GM12878 (cell line): ENCODE data around the gene PRR5L. TPM values are rescaled to one million over a fixed set of nuclear protein-coding genes. Genes with fewer than 3 reads are reported as not detected.

Experiments
- ATAC-seq: fragments of 200-7000 bp; cut with Tn5 transposase; 3 replicates; pipeline ENCODE4 v1.9.1; 2020; ENCODE audit warnings: mild to moderate bottlenecking, moderate library complexity
- BruUV-seq: library from RNA; stranded (reverse); fragments of 400-500 nt; replicated peaks from 2 replicates; lab custom pipeline; 2021; lab: Mats Ljungman, UMichigan
- CTCF ChIA-PET: fragments of 300-600 bp; sonication (Branson Sonifier 250); formaldehyde crosslinking; extraction: SDS; loops from one replicate; lab custom pipeline; 2021; ENCODE audit warnings: inconsistent platforms; lab: Yijun Ruan, JAX
- POLR2A ChIA-PET: fragments of 350-600 bp; formaldehyde crosslinking; extraction: SDS; loops from one replicate; lab custom pipeline; 2021; ENCODE audit warnings: inconsistent platforms; lab: Charles Lee
- RAD21 ChIA-PET: fragments of 300-600 bp; sonication (Branson Sonifier 250); formaldehyde crosslinking; loops from one replicate; lab custom pipeline; 2023; ENCODE audit warnings: antibody characterized with exemption; ENCODE audit not compliant: unreplicated experiment; lab: Charles Lee
- SMC1A ChIA-PET: fragments of 300-600 bp; sonication (Branson Sonifier 250); formaldehyde crosslinking; loops from one replicate; lab custom pipeline; 2023; ENCODE audit not compliant: unreplicated experiment, uncharacterized antibody; lab: Charles Lee
- DNase-seq: peaks from one replicate; pipeline ENCODE4 v3.0.0-alpha.2; 2011; ENCODE audit warnings: low read depth, low spot score
- FAIRE-seq: peaks from 3 replicates; lab custom pipeline; 2011; peaks lifted over from hg19 to GRCh38; lab: Jason Lieb, UNC
- H2AFZ ChIP-seq: 2 replicates; pipeline ENCODE4 v1.6.0; 2011; ENCODE audit warnings: low read depth, low read length, control low read depth; ENCODE audit not compliant: control insufficient read depth
- H3K27ac ChIP-seq: 2 replicates; pipeline ENCODE4 v1.5.1; 2011; ENCODE audit warnings: control low read depth; ENCODE audit not compliant: control insufficient read depth, insufficient read depth
- H3K27me3 ChIP-seq, 2 experiments: replicated peaks in 1 of 2; 2 replicates each; pipeline versions ENCODE4 v1.6.0 to v1.6.1; 2011; ENCODE audit warnings: low read length in 1 of 2; ENCODE audit not compliant: control insufficient read depth in 2 of 2, insufficient read depth in 2 of 2
- H3K36me3 ChIP-seq, 2 experiments: 2 replicates each; pipeline ENCODE4 v1.5.1; 2011; ENCODE audit warnings: low read length in 1 of 2; ENCODE audit not compliant: control insufficient read depth in 2 of 2, insufficient read depth in 2 of 2
- H3K4me1 ChIP-seq: 2 replicates; pipeline ENCODE4 v1.6.1; 2011; ENCODE audit warnings: mild to moderate bottlenecking, low read length, moderate library complexity, mixed read lengths; ENCODE audit not compliant: control insufficient read depth, insufficient read depth
- H3K4me2 ChIP-seq: 2 replicates; pipeline ENCODE4 v1.6.0; 2011; ENCODE audit warnings: control low read depth; ENCODE audit not compliant: control insufficient read depth, insufficient read depth
- H3K4me3 ChIP-seq: fragments of 200-600 bp; sonication (generic); 2 replicates; pipeline ENCODE4 v1.5.1; 2016
- H3K79me2 ChIP-seq: 2 replicates; pipeline ENCODE4 v1.6.0; 2011; ENCODE audit warnings: low read length; ENCODE audit not compliant: control insufficient read depth, insufficient read depth
- H3K9ac ChIP-seq: 2 replicates; pipeline ENCODE4 v1.8.0; 2011; ENCODE audit warnings: low read length, control low read depth, mixed read lengths; ENCODE audit not compliant: control insufficient read depth, insufficient read depth
- H3K9me3 ChIP-seq: replicated peaks from 3 replicates; pipeline ENCODE4 v1.5.1; 2011; ENCODE audit warnings: mild to moderate bottlenecking, low read length; ENCODE audit not compliant: control insufficient read depth, insufficient read depth
- H4K20me1 ChIP-seq: 2 replicates; pipeline ENCODE4 v1.6.0; 2011; ENCODE audit not compliant: control insufficient read depth, insufficient read depth
- ATF3 ChIP-seq: IDR thresholded peaks from 2 replicates; pipeline ENCODE4 v1.6.1; 2011; ENCODE audit warnings: low read depth, mild to moderate bottlenecking, low read length, moderate library complexity, borderline replicate concordance; ENCODE audit errors: extremely low read depth
- CHD1 ChIP-seq: IDR thresholded peaks from 2 replicates; pipeline ENCODE4 v1.6.1; 2012; ENCODE audit warnings: low read depth, low read length, improper control_type of control experiment
- GATAD2B ChIP-seq: fragments of 450-650 bp; conservative IDR thresholded peaks from 2 replicates; pipeline ENCODE4 v1.6.1; 2017; ENCODE audit warnings: low read depth, mild to moderate bottlenecking, moderate library complexity
- HCFC1 ChIP-seq: fragments of 150-350 bp; IDR thresholded peaks from 2 replicates; pipeline ENCODE4 v1.6.1; 2014; ENCODE audit warnings: low read length
- IKZF1 ChIP-seq: fragments of 450-650 bp; conservative IDR thresholded peaks from 2 replicates; pipeline ENCODE4 v1.6.1; 2017; ENCODE audit warnings: antibody characterized with exemption, mild to moderate bottlenecking
- IRF4 ChIP-seq: IDR thresholded peaks from 2 replicates; pipeline ENCODE4 v1.6.1; 2011; ENCODE audit warnings: low read depth, low read length
- JUND ChIP-seq: IDR thresholded peaks from 2 replicates; pipeline ENCODE4 v1.6.1; 2012; ENCODE audit warnings: low read depth, mild to moderate bottlenecking, low read length, improper control_type of control experiment, moderate library complexity
- PAX5 ChIP-seq: IDR thresholded peaks from 2 replicates; pipeline ENCODE4 v1.6.1; 2011; ENCODE audit warnings: low read depth, low read length, borderline replicate concordance
- RBBP5 ChIP-seq: fragments of 200-600 bp; sonication (generic); conservative IDR thresholded peaks from 2 replicates; pipeline ENCODE4 v1.6.1; 2016
- SIN3A ChIP-seq: IDR thresholded peaks from 2 replicates; pipeline ENCODE4 v1.6.1; 2012; ENCODE audit warnings: low read depth, low read length, improper control_type of control experiment
- SIX5 ChIP-seq: IDR thresholded peaks from 2 replicates; pipeline ENCODE4 v1.6.1; 2011; ENCODE audit warnings: mild to moderate bottlenecking, low read depth, low read length, moderate library complexity; ENCODE audit not compliant: severe bottlenecking
- SPI1 ChIP-seq: IDR thresholded peaks from 2 replicates; pipeline ENCODE4 v1.6.1; 2011; ENCODE audit warnings: low read depth, mild to moderate bottlenecking, low read length, moderate library complexity, borderline replicate concordance; ENCODE audit not compliant: insufficient read depth
- SREBF2 ChIP-seq: IDR thresholded peaks from 2 replicates; pipeline ENCODE4 v1.6.1; 2012; ENCODE audit warnings: mild to moderate bottlenecking, low read length
- ZBED1 ChIP-seq: IDR thresholded peaks from 2 replicates; pipeline ENCODE4 v1.6.1; 2016; ENCODE audit warnings: borderline replicate concordance
- ZSCAN29 ChIP-seq: fragments of 450-650 bp; IDR thresholded peaks from 2 replicates; pipeline ENCODE4 v1.6.1; 2017; ENCODE audit warnings: mild to moderate bottlenecking, moderate library complexity
- WGBS: methylation state at CpG from one replicate; pipeline ENCODE4 v1.1.6; 2016; ENCODE audit warnings: low lambda C conversion rate; ENCODE audit not compliant: insufficient replicate concordance, insufficient coverage; ENCODE audit errors: missing lambda C conversion rate; 5-methylcytosine and 5-hydroxymethylcytosine counted together
- in situ Hi-C: fragments of 300-500 bp; cut with MboI; formaldehyde crosslinking; loops from 9 replicates; pipeline ENCODE4 v1.14.3; 2018; ENCODE audit warnings: mixed read lengths
- intact Hi-C: fragments of 100-400 bp; cut with micrococcal nuclease; formaldehyde crosslinking; loops from one replicate; pipeline ENCODE4 v1.14.2; 2022; ENCODE audit not compliant: unreplicated experiment
- polyA plus RNA-seq, 11 experiments: library from polyadenylated mRNA; depleted of rRNA in 4 of 11; unstranded in 6 of 11; stranded (reverse) in 5 of 11; fragments of >200 nt; fragmentation: Nextera tagmentation in 4 of 11; fragmentation: Illumina TruSeq in 1 of 11; extraction: Ambion mirVana in 4 of 11; extraction: Trizol in 1 of 11; gene quantifications; 1 replicate in 1 of 11; 2 replicates in 10 of 11; pipeline versions ENCODE4 v1.2.1 to v1.2.3, GENCODE V29; 2011 to 2016; ENCODE audit warnings: inconsistent platforms in 2 of 11, missing spikeins in 2 of 11, low read depth in 1 of 11
- total RNA-seq, 4 experiments: library from RNA; depleted of rRNA in 3 of 4; stranded (reverse); fragments of >200 nt in 3 of 4; fragmentation: Illumina TruSeq in 1 of 4; extraction: Trizol in 1 of 4; gene quantifications; 2 replicates each; pipeline versions ENCODE4 v1.2.1 to v1.2.3, GENCODE V29; 2013 to 2021
- TF ChIP-seq, protein P1 (sequence below): IDR thresholded peaks from 2 replicates; pipeline ENCODE4 v1.6.1; 2012; ENCODE audit warnings: mild to moderate bottlenecking, low read depth, low read length

Gene PRR5L
- total and polyA plus RNA-seq, 10 of the 15 experiments (the other 5 are each of a cell fraction or from before 2014, with no cell fraction given) = 0.11 to 4.2 (median 0.67) TPM; not detected in 1

DNA sequence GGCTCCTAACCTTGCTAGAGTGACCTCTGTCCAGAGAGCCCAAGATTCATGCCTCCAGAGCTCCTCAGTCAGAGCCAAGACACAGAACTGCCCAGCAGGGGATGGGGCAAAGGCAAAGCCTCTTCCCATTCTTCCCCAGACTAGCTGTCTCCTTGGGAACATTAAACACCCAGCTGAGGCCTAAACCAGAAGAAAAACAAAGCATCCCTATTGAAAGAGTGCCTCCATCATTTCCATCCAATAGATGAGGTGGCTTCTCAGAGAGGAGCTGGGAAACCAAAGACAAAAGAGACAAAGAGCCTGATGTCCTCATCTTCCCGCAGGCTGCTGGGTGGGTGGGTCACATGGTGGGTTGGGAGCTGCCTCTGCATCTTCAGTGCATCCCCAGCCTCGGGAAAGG lies 44.3 kb upstream of the PRR5L start:
- no peak overlapping the region for H3K4me2 ChIP-seq
- no peaks in the 10 kb centered on the region for H4K20me1 ChIP-seq
- H3K4me1 ChIP-seq = no peaks in the 10 kb centered on the region
- intact Hi-C loops = no loop called here
- RAD21 ChIA-PET = no interaction called here
- 5% methylated on average over 2 of the region's 2 CpGs for WGBS
- no peak overlapping the region for H2AFZ ChIP-seq
- no peak overlapping the region for H3K27ac ChIP-seq
- in situ Hi-C loops = no loop called here
- no peaks in the 10 kb centered on the region for H3K79me2 ChIP-seq
- no peaks in the 10 kb centered on the region; a peak in 1 of 4 replicates for H3K27me3 ChIP-seq
- H3K9me3 ChIP-seq = no peaks in the 10 kb centered on the region; the same call in 2 of the 3 replicates
- no peak for DNase-seq
- SMC1A ChIA-PET = no interaction called here
- H3K4me3 ChIP-seq = no peak overlapping the region
- no peak for ATAC-seq
- FAIRE-seq = no peak
- CTCF ChIA-PET = interaction anchor here (0.8 to 1.7 kb wide), 3 partner anchors 16 to 636 kb away, joined by 3 to 7 read pairs (median 3); no protein-coding TSS in a partner anchor
- BruUV-seq = no TSS peak
- no peaks in the 10 kb centered on the region for H3K36me3 ChIP-seq
- POLR2A ChIA-PET = no interaction called here
- TF ChIP-seq PAX5 (no peak), ZBED1 (no peak), CHD1 (no peak)
- TF ChIP-seq, all 136 proteins: peak for 0
- no peak overlapping the region for H3K9ac ChIP-seq

DNA sequence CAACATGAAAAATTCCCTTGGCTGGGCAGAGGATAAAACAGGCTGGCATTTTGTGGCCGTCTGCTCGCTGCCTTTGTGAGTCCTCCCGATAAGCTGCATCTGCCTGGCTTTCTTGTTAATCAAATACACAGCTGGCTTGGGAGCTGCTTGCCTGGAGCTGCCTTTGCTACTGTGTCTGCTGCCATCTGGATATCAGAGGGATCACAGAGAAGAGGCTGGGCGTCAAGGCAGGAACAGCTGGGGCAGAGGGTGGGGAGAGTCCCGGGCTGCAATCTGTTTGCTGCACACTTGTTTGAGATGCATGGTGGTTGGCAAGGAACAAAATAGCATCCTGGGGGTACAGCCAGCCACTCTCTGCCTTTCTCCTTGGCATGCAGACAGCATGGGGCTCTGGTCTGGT lies 42.9 kb upstream of the PRR5L start:
- DNase-seq (no peak), ATAC-seq (no peak), FAIRE-seq (no peak)
- WGBS = 18% methylated on average over 5 of the region's 5 CpGs
- BruUV-seq = no TSS peak
- intact Hi-C loops = no loop called here
- CTCF ChIA-PET = interaction anchor here (1.6 kb wide), 1 partner anchor 14 kb away, joined by 4 read pairs; no protein-coding TSS in a partner anchor
- H3K4me3 ChIP-seq = no peak overlapping the region
- no peaks in the 10 kb centered on the region for H3K36me3 ChIP-seq
- H3K4me1 ChIP-seq = no peaks in the 10 kb centered on the region
- no peak overlapping the region for H3K4me2 ChIP-seq
- RAD21 ChIA-PET = interaction anchor here (0.6 kb wide), 1 partner anchor 250 kb away, joined by 3 read pairs; no protein-coding TSS in a partner anchor
- H3K9me3 ChIP-seq = no peaks in the 10 kb centered on the region; the same call in 2 of the 3 replicates
- H3K27ac ChIP-seq = no peak overlapping the region
- H4K20me1 ChIP-seq = no peaks in the 10 kb centered on the region
- H3K9ac ChIP-seq = no peak overlapping the region
- no peak overlapping the region for H2AFZ ChIP-seq
- in situ Hi-C loops = no loop called here
- H3K79me2 ChIP-seq = no peaks in the 10 kb centered on the region
- no peaks in the 10 kb centered on the region; a peak in 2 of 4 replicates for H3K27me3 ChIP-seq
- POLR2A ChIA-PET = no interaction called here
- SMC1A ChIA-PET = no interaction called here
- TF ChIP-seq ZSCAN29 = no peak
- TF ChIP-seq SPI1 = no peak
- TF ChIP-seq IKZF1 = no peak
- no peak for TF ChIP-seq SREBF2
- no peak for TF ChIP-seq SIX5
- TF ChIP-seq, protein P1, sequence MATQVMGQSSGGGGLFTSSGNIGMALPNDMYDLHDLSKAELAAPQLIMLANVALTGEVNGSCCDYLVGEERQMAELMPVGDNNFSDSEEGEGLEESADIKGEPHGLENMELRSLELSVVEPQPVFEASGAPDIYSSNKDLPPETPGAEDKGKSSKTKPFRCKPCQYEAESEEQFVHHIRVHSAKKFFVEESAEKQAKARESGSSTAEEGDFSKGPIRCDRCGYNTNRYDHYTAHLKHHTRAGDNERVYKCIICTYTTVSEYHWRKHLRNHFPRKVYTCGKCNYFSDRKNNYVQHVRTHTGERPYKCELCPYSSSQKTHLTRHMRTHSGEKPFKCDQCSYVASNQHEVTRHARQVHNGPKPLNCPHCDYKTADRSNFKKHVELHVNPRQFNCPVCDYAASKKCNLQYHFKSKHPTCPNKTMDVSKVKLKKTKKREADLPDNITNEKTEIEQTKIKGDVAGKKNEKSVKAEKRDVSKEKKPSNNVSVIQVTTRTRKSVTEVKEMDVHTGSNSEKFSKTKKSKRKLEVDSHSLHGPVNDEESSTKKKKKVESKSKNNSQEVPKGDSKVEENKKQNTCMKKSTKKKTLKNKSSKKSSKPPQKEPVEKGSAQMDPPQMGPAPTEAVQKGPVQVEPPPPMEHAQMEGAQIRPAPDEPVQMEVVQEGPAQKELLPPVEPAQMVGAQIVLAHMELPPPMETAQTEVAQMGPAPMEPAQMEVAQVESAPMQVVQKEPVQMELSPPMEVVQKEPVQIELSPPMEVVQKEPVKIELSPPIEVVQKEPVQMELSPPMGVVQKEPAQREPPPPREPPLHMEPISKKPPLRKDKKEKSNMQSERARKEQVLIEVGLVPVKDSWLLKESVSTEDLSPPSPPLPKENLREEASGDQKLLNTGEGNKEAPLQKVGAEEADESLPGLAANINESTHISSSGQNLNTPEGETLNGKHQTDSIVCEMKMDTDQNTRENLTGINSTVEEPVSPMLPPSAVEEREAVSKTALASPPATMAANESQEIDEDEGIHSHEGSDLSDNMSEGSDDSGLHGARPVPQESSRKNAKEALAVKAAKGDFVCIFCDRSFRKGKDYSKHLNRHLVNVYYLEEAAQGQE = no peak
- TF ChIP-seq RBBP5 = no peak
- no peak for TF ChIP-seq ATF3
- no peak for TF ChIP-seq SIN3A
- no peak for TF ChIP-seq JUND
- no peak for TF ChIP-seq HCFC1
- TF ChIP-seq GATAD2B = no peak
- TF ChIP-seq IRF4 = no peak
